Mammary epithelial cell (primary cell): ENCODE data around the gene TCERG1L.

ENCODE experiments used
- EZH2 ChIP-seq: IDR thresholded peaks from 2 replicates; pipeline ENCODE4 v1.6.1; 2012; ENCODE audit warnings: low read length, inconsistent platforms, borderline replicate concordance
- TF ChIP-seq, protein P1 (sequence below), 2 donors: IDR thresholded peaks in 1 of 2; conservative IDR thresholded peaks in 1 of 2; 2 replicates each; pipeline ENCODE4 v1.5.1; 2011 to 2012; ENCODE audit warnings: inconsistent platforms in 2 of 2, low read length in 2 of 2, mild to moderate bottlenecking in 2 of 2, control low read depth in 1 of 2, low read depth in 1 of 2; ENCODE audit not compliant: insufficient read depth in 1 of 2; ENCODE audit errors: extremely low read depth in 1 of 2

GRCh38 chr10:131096031-131096430, 215.5 kb downstream of the TCERG1L start:
- TF ChIP-seq, protein P1, sequence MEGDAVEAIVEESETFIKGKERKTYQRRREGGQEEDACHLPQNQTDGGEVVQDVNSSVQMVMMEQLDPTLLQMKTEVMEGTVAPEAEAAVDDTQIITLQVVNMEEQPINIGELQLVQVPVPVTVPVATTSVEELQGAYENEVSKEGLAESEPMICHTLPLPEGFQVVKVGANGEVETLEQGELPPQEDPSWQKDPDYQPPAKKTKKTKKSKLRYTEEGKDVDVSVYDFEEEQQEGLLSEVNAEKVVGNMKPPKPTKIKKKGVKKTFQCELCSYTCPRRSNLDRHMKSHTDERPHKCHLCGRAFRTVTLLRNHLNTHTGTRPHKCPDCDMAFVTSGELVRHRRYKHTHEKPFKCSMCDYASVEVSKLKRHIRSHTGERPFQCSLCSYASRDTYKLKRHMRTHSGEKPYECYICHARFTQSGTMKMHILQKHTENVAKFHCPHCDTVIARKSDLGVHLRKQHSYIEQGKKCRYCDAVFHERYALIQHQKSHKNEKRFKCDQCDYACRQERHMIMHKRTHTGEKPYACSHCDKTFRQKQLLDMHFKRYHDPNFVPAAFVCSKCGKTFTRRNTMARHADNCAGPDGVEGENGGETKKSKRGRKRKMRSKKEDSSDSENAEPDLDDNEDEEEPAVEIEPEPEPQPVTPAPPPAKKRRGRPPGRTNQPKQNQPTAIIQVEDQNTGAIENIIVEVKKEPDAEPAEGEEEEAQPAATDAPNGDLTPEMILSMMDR (conservative IDR thresholded peaks at IDR 0.05 in 1 of 2, IDR thresholded peaks at IDR 0.05 in 1 of 2; ENCODE audit: extremely low read depth in 1 of 2, insufficient read depth in 1 of 2, low read depth in 1 of 2, low read length in 2 of 2) = no peak
- no peak for TF ChIP-seq EZH2
